ENCODE results near the gene MFNG. TPM values are rescaled to one million over a fixed set of nuclear protein-coding genes. Genes with fewer than 3 reads are reported as not detected.

MFNG gene
- total RNA-seq, 1 donor from 2014 or later: 75.4 TPM

GRCh38 chr22:37425800-37426705 is 60.1 kb downstream of the MFNG start:
- peaks cover 28% of the 10 kb centered on the region for H3K27me3 Mint-ChIP-seq (ENCODE audit: unreplicated experiment)
- H3K36me3 Mint-ChIP-seq (ENCODE audit: low read depth, unreplicated experiment): peaks cover 3% of the 10 kb centered on the region
- no peak for DNase-seq (ENCODE audit: low spot score)
- H3K27ac Mint-ChIP-seq (ENCODE audit: unreplicated experiment): no peak overlapping the region
- no peaks in the 10 kb centered on the region for H3K9me3 Mint-ChIP-seq (ENCODE audit: unreplicated experiment)
- H3K4me1 Mint-ChIP-seq (ENCODE audit: unreplicated experiment): peaks cover 3% of the 10 kb centered on the region
- TF ChIP-seq, protein P1, sequence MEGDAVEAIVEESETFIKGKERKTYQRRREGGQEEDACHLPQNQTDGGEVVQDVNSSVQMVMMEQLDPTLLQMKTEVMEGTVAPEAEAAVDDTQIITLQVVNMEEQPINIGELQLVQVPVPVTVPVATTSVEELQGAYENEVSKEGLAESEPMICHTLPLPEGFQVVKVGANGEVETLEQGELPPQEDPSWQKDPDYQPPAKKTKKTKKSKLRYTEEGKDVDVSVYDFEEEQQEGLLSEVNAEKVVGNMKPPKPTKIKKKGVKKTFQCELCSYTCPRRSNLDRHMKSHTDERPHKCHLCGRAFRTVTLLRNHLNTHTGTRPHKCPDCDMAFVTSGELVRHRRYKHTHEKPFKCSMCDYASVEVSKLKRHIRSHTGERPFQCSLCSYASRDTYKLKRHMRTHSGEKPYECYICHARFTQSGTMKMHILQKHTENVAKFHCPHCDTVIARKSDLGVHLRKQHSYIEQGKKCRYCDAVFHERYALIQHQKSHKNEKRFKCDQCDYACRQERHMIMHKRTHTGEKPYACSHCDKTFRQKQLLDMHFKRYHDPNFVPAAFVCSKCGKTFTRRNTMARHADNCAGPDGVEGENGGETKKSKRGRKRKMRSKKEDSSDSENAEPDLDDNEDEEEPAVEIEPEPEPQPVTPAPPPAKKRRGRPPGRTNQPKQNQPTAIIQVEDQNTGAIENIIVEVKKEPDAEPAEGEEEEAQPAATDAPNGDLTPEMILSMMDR (IDR thresholded peaks at IDR 0.05; ENCODE audit: unreplicated experiment): no peak
- H3K4me3 Mint-ChIP-seq (ENCODE audit: unreplicated experiment): no peak overlapping the region

- H3K36me3 Mint-ChIP-seq (ENCODE audit: low read depth, unreplicated experiment): peaks cover 3% of the 10 kb centered on the region
- H3K27ac Mint-ChIP-seq (ENCODE audit: unreplicated experiment): no peak overlapping the region
- DNase-seq (ENCODE audit: low spot score): no peak
- H3K4me1 Mint-ChIP-seq (ENCODE audit: unreplicated experiment): peaks cover 6% of the 10 kb centered on the region
- TF ChIP-seq, protein P1 (IDR thresholded peaks at IDR 0.05; ENCODE audit: unreplicated experiment): no peak
- H3K9me3 Mint-ChIP-seq (ENCODE audit: unreplicated experiment): no peaks in the 10 kb centered on the region
- no peak overlapping the region for H3K4me3 Mint-ChIP-seq (ENCODE audit: unreplicated experiment)
- H3K27me3 Mint-ChIP-seq (ENCODE audit: unreplicated experiment): peaks cover 31% of the 10 kb centered on the region
These were observed 60.8 kb downstream of the MFNG start for GRCh38 chr22:37425369-37425768.

DNA sequence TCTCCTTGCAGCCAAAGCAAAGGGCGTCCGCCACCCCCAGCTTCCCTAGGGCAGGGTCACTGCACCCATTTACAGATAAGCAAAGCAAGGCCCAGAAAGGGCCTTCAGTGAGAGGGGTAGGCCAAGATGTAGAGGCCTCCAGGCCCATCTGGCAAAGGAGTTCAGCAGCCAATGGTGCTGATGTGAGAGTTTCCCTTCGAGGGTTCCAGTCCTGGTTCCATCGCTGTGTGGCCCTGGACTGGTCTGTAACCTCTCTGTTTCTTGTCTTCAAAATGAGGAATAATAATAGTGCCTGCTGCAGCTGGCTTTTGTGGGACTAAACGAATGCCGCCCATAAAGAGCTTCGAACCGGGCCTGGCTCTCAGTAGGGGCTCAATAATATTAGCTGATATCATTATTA is 62.9 kb downstream of the MFNG start:
- Mint-ChIP-seq H3K9me3 (ENCODE audit: unreplicated experiment) (no peaks in the 10 kb centered on the region), H3K4me1 (ENCODE audit: unreplicated experiment) (peaks cover 17% of the 10 kb centered on the region), H3K36me3 (ENCODE audit: low read depth, unreplicated experiment) (peaks cover 4% of the 10 kb centered on the region), H3K4me3 (ENCODE audit: unreplicated experiment) (no peak overlapping the region), H3K27ac (ENCODE audit: unreplicated experiment) (no peak overlapping the region), H3K27me3 (ENCODE audit: unreplicated experiment) (peaks cover 37% of the 10 kb centered on the region)
- TF ChIP-seq, protein P1 (IDR thresholded peaks at IDR 0.05; ENCODE audit: unreplicated experiment): no peak
- DNase-seq (ENCODE audit: low spot score): no peak

GRCh38 chr22:37421468-37421877 is 64.7 kb downstream of the MFNG start:
- TF ChIP-seq, protein P1 (IDR thresholded peaks at IDR 0.05; ENCODE audit: unreplicated experiment): no peak
- peaks cover 17% of the 10 kb centered on the region for H3K4me1 Mint-ChIP-seq (ENCODE audit: unreplicated experiment)
- DNase-seq (ENCODE audit: low spot score): no peak
- H3K9me3 Mint-ChIP-seq (ENCODE audit: unreplicated experiment): no peaks in the 10 kb centered on the region
- no peak overlapping the region for H3K27ac Mint-ChIP-seq (ENCODE audit: unreplicated experiment)
- H3K36me3 Mint-ChIP-seq (ENCODE audit: low read depth, unreplicated experiment): peaks cover 4% of the 10 kb centered on the region
- no peak overlapping the region for H3K4me3 Mint-ChIP-seq (ENCODE audit: unreplicated experiment)
- peaks cover 45% of the 10 kb centered on the region for H3K27me3 Mint-ChIP-seq (ENCODE audit: unreplicated experiment)
